Neutrophil (primary cell): ENCODE measurements around the gene CHST11.

ENCODE experiments used
- H3K27ac ChIP-seq: fragments of 200-600 bp; sonication (generic); 2 replicates; pipeline ENCODE4 v1.5.1; 2016; ENCODE audit warnings: mild to moderate bottlenecking, moderate library complexity
- H3K27me3 ChIP-seq: fragments of 200-600 bp; sonication (generic); 2 replicates; pipeline ENCODE4 v1.6.0; 2016; ENCODE audit warnings: mild to moderate bottlenecking
- H3K36me3 ChIP-seq: fragments of 200-600 bp; sonication (generic); 2 replicates; pipeline ENCODE4 v1.5.1; 2017
- H3K4me1 ChIP-seq, 2 experiments: fragments of 200-600 bp in 1 of 2; sonication (generic) in 1 of 2; 1 replicate in 1 of 2; 2 replicates in 1 of 2; pipeline versions ENCODE4 v1.5.1 to v1.6.1; 2013 to 2016; ENCODE audit warnings: low read depth in 1 of 2, low read length in 1 of 2, mild to moderate bottlenecking in 1 of 2, moderate library complexity in 1 of 2; ENCODE audit not compliant: control insufficient read depth in 1 of 2, insufficient read depth in 1 of 2
- H3K4me3 ChIP-seq, 2 experiments: fragments of 200-600 bp in 1 of 2; sonication (generic) in 1 of 2; 1 replicate in 1 of 2; 2 replicates in 1 of 2; pipeline ENCODE4 v1.5.1; 2013 to 2016; ENCODE audit warnings: low read depth in 1 of 2, low read length in 1 of 2, mild to moderate bottlenecking in 1 of 2, moderate library complexity in 1 of 2
- H3K9me3 ChIP-seq: fragments of 200-600 bp; sonication (generic); 2 replicates; pipeline ENCODE4 v1.5.1; 2016
- CTCF ChIP-seq: fragments of 200-600 bp; sonication (generic); IDR thresholded peaks from 2 replicates; pipeline ENCODE4 v1.5.1; 2016; ENCODE audit warnings: antibody characterized with exemption

The CHST11 gene

GRCh38 chr12:104677441-104678089 lies 220.8 kb downstream of the CHST11 start:
- no peak overlapping the region for H3K4me3 ChIP-seq
- no peak for TF ChIP-seq CTCF
- no peaks in the 10 kb centered on the region for H3K27me3 ChIP-seq
- H3K27ac ChIP-seq: peak overlapping the region; percentile 92
- no peaks in the 10 kb centered on the region for H3K36me3 ChIP-seq
- H3K4me1 ChIP-seq: peaks cover 54 to 82% of the 10 kb centered on the region in 2 experiments
- H3K9me3 ChIP-seq: no peaks in the 10 kb centered on the region

GRCh38 chr12:104680070-104680469 lies 223.3 kb downstream of the CHST11 start:
- no peaks in the 10 kb centered on the region for H3K27me3 ChIP-seq
- peaks cover 60 to 87% of the 10 kb centered on the region in 2 experiments for H3K4me1 ChIP-seq
- H3K27ac ChIP-seq: peak overlapping the region; percentile 92
- TF ChIP-seq CTCF: peak; percentile 28
- H3K9me3 ChIP-seq: no peaks in the 10 kb centered on the region
- no peak overlapping the region for H3K4me3 ChIP-seq
- H3K36me3 ChIP-seq: no peaks in the 10 kb centered on the region

GRCh38 chr12:104680491-104680890 lies 223.7 kb downstream of the CHST11 start:
- H3K27ac ChIP-seq: peak overlapping the region; percentile 92
- TF ChIP-seq CTCF: no peak

GRCh38 chr12:104681012-104681690 lies 224.4 kb downstream of the CHST11 start:
- TF ChIP-seq CTCF: no peak
- H3K27me3 ChIP-seq: no peaks in the 10 kb centered on the region
- no peaks in the 10 kb centered on the region for H3K36me3 ChIP-seq
- H3K9me3 ChIP-seq: no peaks in the 10 kb centered on the region
- H3K4me1 ChIP-seq: peaks cover 63 to 87% of the 10 kb centered on the region in 2 experiments
- peak overlapping the region; percentile 92 for H3K27ac ChIP-seq
- H3K4me3 ChIP-seq: peak overlapping the region in 1 of 2 experiments; percentile 56

More at GRCh38 chr12:104680491-104680890, 223.7 kb downstream of the CHST11 start:
- no peaks in the 10 kb centered on the region for H3K9me3 ChIP-seq
- no peak overlapping the region for H3K4me3 ChIP-seq
- H3K4me1 ChIP-seq: peaks cover 61 to 87% of the 10 kb centered on the region in 2 experiments
- no peaks in the 10 kb centered on the region for H3K36me3 ChIP-seq
- no peaks in the 10 kb centered on the region for H3K27me3 ChIP-seq

- no peak for TF ChIP-seq CTCF
- no peaks in the 10 kb centered on the region for H3K36me3 ChIP-seq
- peak overlapping the region; percentile 56 to 57 for H3K4me3 ChIP-seq
- H3K27me3 ChIP-seq: no peaks in the 10 kb centered on the region
- H3K9me3 ChIP-seq: no peaks in the 10 kb centered on the region
- peaks cover 79 to 87% of the 10 kb centered on the region in 2 experiments for H3K4me1 ChIP-seq
- peak overlapping the region; percentile 92 for H3K27ac ChIP-seq
These were observed 226.1 kb downstream of the CHST11 start for GRCh38 chr12:104682790-104683279.
